Measurements from ENCODE around the gene ZNF722.

DNA sequence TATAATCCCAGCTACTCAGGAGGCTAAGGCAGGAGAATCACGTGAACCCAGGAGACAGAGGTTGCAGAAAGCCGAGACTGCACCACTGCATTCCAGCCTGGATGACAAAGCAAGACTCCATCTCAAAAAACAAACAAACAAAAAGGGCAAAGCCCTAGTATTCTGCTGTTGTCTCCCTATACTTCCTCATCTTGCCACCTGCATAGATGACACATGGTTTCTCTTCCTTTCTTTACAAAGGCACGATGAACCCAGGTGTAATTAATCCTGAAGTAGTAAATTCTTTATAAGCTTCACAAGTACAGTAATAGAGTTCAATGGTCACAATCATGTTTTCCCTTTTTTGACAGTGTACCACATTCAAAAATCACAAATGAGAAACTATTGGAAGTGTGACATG is 36.7 kb downstream of the ZNF722 start:
- TF ChIP-seq, protein P1, sequence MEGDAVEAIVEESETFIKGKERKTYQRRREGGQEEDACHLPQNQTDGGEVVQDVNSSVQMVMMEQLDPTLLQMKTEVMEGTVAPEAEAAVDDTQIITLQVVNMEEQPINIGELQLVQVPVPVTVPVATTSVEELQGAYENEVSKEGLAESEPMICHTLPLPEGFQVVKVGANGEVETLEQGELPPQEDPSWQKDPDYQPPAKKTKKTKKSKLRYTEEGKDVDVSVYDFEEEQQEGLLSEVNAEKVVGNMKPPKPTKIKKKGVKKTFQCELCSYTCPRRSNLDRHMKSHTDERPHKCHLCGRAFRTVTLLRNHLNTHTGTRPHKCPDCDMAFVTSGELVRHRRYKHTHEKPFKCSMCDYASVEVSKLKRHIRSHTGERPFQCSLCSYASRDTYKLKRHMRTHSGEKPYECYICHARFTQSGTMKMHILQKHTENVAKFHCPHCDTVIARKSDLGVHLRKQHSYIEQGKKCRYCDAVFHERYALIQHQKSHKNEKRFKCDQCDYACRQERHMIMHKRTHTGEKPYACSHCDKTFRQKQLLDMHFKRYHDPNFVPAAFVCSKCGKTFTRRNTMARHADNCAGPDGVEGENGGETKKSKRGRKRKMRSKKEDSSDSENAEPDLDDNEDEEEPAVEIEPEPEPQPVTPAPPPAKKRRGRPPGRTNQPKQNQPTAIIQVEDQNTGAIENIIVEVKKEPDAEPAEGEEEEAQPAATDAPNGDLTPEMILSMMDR (IDR thresholded peaks at IDR 0.05; ENCODE audit: insufficient read depth, low read length, poor library complexity, severe bottlenecking): no peak
- TF ChIP-seq EZH2phosphoT487 (conservative IDR thresholded peaks at IDR 0.05; ENCODE audit: low read length): no peak

Measured in SU-DHL-6 (cell line).